Measurements from ENCODE around the gene RNF213.

- TF ChIP-seq, protein P1, sequence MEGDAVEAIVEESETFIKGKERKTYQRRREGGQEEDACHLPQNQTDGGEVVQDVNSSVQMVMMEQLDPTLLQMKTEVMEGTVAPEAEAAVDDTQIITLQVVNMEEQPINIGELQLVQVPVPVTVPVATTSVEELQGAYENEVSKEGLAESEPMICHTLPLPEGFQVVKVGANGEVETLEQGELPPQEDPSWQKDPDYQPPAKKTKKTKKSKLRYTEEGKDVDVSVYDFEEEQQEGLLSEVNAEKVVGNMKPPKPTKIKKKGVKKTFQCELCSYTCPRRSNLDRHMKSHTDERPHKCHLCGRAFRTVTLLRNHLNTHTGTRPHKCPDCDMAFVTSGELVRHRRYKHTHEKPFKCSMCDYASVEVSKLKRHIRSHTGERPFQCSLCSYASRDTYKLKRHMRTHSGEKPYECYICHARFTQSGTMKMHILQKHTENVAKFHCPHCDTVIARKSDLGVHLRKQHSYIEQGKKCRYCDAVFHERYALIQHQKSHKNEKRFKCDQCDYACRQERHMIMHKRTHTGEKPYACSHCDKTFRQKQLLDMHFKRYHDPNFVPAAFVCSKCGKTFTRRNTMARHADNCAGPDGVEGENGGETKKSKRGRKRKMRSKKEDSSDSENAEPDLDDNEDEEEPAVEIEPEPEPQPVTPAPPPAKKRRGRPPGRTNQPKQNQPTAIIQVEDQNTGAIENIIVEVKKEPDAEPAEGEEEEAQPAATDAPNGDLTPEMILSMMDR (IDR thresholded peaks at IDR 0.05; ENCODE audit: low read depth, low read length): no peak
- TF ChIP-seq EZH2phosphoT487 (IDR thresholded peaks at IDR 0.05; ENCODE audit: low read depth): no peak
Observed at GRCh38 chr17:80272366-80272765, 11.7 kb downstream of the RNF213 start.

All from OCI-LY3 (cell line).